Stimulated activated effector memory CD8-positive, alpha-beta T cell treated with anti-CD3 and anti-CD28 coated beads, Interleukin-12 subunit alpha, Interleukin-12 subunit beta, amount 100 ng/mL, for 72 hours (primary cell): ENCODE measurements around the gene PAQR7.

Source experiments
- ATAC-seq: fragments of 150-1000 bp; cut with Tn5 transposase; 2 replicates; pipeline ENCODE4 v1.10.0; 2021
- DNase-seq, 2 donors: peaks; one replicate each; pipeline ENCODE4 v3.0.0; 2021 to 2022; ENCODE audit warnings: low spot score in 2 of 2
- H3K27ac Mint-ChIP-seq: one replicate; pipeline ENCODE4 v1.8.0; 2022; ENCODE audit warnings: mild to moderate bottlenecking, mixed read lengths
- H3K36me3 Mint-ChIP-seq: one replicate; pipeline ENCODE4 v1.8.0; 2022; ENCODE audit warnings: mild to moderate bottlenecking, mixed read lengths
- H3K4me1 Mint-ChIP-seq: one replicate; pipeline ENCODE4 v1.8.0; 2022; ENCODE audit warnings: mixed read lengths
- H3K4me3 Mint-ChIP-seq: one replicate; pipeline ENCODE4 v1.8.0; 2022; ENCODE audit warnings: mild to moderate bottlenecking, mixed read lengths
- H3K9me3 Mint-ChIP-seq: one replicate; pipeline ENCODE4 v1.8.0; 2022; ENCODE audit warnings: mixed read lengths

The PAQR7 gene

GRCh38 chr1:25875154-25875855, at the start of gene PAQR7:
TSS of gene PAQR7 (minus strand) at chr1:25875708. CDS start at chr1:25863839, 11,869 bp downstream.
- H3K4me3 Mint-ChIP-seq = peak within 1 kb of the TSS; percentile 81
- peaks cover 14% of the 10 kb centered on the region for H3K4me1 Mint-ChIP-seq
- peak; percentile 91 for ATAC-seq
- H3K9me3 Mint-ChIP-seq = no peaks in the 10 kb centered on the region
- DNase-seq = peak; percentile 53 to 74
- H3K27ac Mint-ChIP-seq = peak within 1 kb of the TSS; percentile 91
- H3K36me3 Mint-ChIP-seq = no peaks in the 10 kb centered on the region

GRCh38 chr1:25924454-25924853, 48.9 kb upstream of the PAQR7 start:
- H3K27ac Mint-ChIP-seq = no peak overlapping the region
- peaks cover 15% of the 10 kb centered on the region for H3K4me1 Mint-ChIP-seq
- no peaks in the 10 kb centered on the region for H3K36me3 Mint-ChIP-seq
- H3K4me3 Mint-ChIP-seq = no peak overlapping the region
- DNase-seq (no peak), ATAC-seq (no peak)
- H3K9me3 Mint-ChIP-seq = no peaks in the 10 kb centered on the region

- peak; percentile 9 to 64 for DNase-seq
- no peaks in the 10 kb centered on the region for H3K9me3 Mint-ChIP-seq
- no peaks in the 10 kb centered on the region for H3K36me3 Mint-ChIP-seq
- peak; percentile 52 for ATAC-seq
- peak overlapping the region; percentile 56 for H3K27ac Mint-ChIP-seq
- H3K4me3 Mint-ChIP-seq = peak overlapping the region; percentile 77
- H3K4me1 Mint-ChIP-seq = peaks cover 21% of the 10 kb centered on the region
These were observed 47.6 kb upstream of the PAQR7 start for GRCh38 chr1:25922971-25923552.

- Mint-ChIP-seq H3K36me3 (no peaks in the 10 kb centered on the region), H3K27ac (peak overlapping the region; percentile 69), H3K4me3 (peak overlapping the region; percentile 77), H3K4me1 (peaks cover 28% of the 10 kb centered on the region), H3K9me3 (no peaks in the 10 kb centered on the region)
- peak; percentile 26 to 62 for DNase-seq
- peak; percentile 84 for ATAC-seq
These were observed 46.8 kb upstream of the PAQR7 start for GRCh38 chr1:25922056-25922970.

- H3K27ac Mint-ChIP-seq = no peak overlapping the region
- ATAC-seq = no peak
- no peaks in the 10 kb centered on the region for H3K9me3 Mint-ChIP-seq
- H3K4me3 Mint-ChIP-seq = no peak overlapping the region
- H3K4me1 Mint-ChIP-seq = peaks cover 21% of the 10 kb centered on the region
- no peaks in the 10 kb centered on the region for H3K36me3 Mint-ChIP-seq
- no peak for DNase-seq
These were observed 43.1 kb upstream of the PAQR7 start for GRCh38 chr1:25918615-25919014.

- ATAC-seq = peak; percentile 67
- DNase-seq = no peak
- peaks cover 21% of the 10 kb centered on the region for H3K4me1 Mint-ChIP-seq
- no peaks in the 10 kb centered on the region for H3K9me3 Mint-ChIP-seq
- H3K4me3 Mint-ChIP-seq = no peak overlapping the region
- no peaks in the 10 kb centered on the region for H3K36me3 Mint-ChIP-seq
- H3K27ac Mint-ChIP-seq = peak overlapping the region; percentile 44
These were observed 42.5 kb upstream of the PAQR7 start for GRCh38 chr1:25917996-25918395.

GRCh38 chr1:25916460-25916859, 41.0 kb upstream of the PAQR7 start:
- DNase-seq (no peak), ATAC-seq (no peak)
- Mint-ChIP-seq H3K4me1 (peaks cover 13% of the 10 kb centered on the region), H3K27ac (peak overlapping the region; percentile 18), H3K4me3 (no peak overlapping the region), H3K9me3 (no peaks in the 10 kb centered on the region), H3K36me3 (no peaks in the 10 kb centered on the region)

GRCh38 chr1:25914074-25914995, 38.8 kb upstream of the PAQR7 start:
- H3K27ac Mint-ChIP-seq = no peak overlapping the region
- peaks cover 13% of the 10 kb centered on the region for H3K4me1 Mint-ChIP-seq
- no peaks in the 10 kb centered on the region for H3K36me3 Mint-ChIP-seq
- no peaks in the 10 kb centered on the region for H3K9me3 Mint-ChIP-seq
- DNase-seq = no peak
- H3K4me3 Mint-ChIP-seq = no peak overlapping the region
- no peak for ATAC-seq

GRCh38 chr1:25913206-25913605, 37.7 kb upstream of the PAQR7 start:
- Mint-ChIP-seq H3K4me3 (no peak overlapping the region), H3K36me3 (no peaks in the 10 kb centered on the region), H3K4me1 (peaks cover 8% of the 10 kb centered on the region), H3K9me3 (no peaks in the 10 kb centered on the region), H3K27ac (no peak overlapping the region)
- DNase-seq = no peak
- ATAC-seq = no peak

- Mint-ChIP-seq H3K27ac (no peak overlapping the region), H3K36me3 (no peaks in the 10 kb centered on the region), H3K9me3 (no peaks in the 10 kb centered on the region), H3K4me3 (no peak overlapping the region), H3K4me1 (peaks cover 3% of the 10 kb centered on the region)
- ATAC-seq = no peak
- no peak for DNase-seq
These were observed 36.7 kb upstream of the PAQR7 start for GRCh38 chr1:25912076-25912831.

- H3K4me3 Mint-ChIP-seq = no peak overlapping the region
- no peak for DNase-seq
- H3K9me3 Mint-ChIP-seq = no peaks in the 10 kb centered on the region
- H3K27ac Mint-ChIP-seq = no peak overlapping the region
- H3K4me1 Mint-ChIP-seq = peaks cover 12% of the 10 kb centered on the region
- peaks cover 10% of the 10 kb centered on the region for H3K36me3 Mint-ChIP-seq
- no peak for ATAC-seq
These were observed 35.7 kb upstream of the PAQR7 start for GRCh38 chr1:25911162-25911561.

- Mint-ChIP-seq H3K27ac (no peak overlapping the region), H3K36me3 (peaks cover 30% of the 10 kb centered on the region), H3K9me3 (no peaks in the 10 kb centered on the region), H3K4me1 (peaks cover 22% of the 10 kb centered on the region), H3K4me3 (no peak overlapping the region)
- no peak for DNase-seq
- no peak for ATAC-seq
These were observed 33.5 kb upstream of the PAQR7 start for GRCh38 chr1:25909040-25909439.

- no peak for ATAC-seq
- DNase-seq = no peak
- no peaks in the 10 kb centered on the region for H3K9me3 Mint-ChIP-seq
- no peak overlapping the region for H3K4me3 Mint-ChIP-seq
- peaks cover 22% of the 10 kb centered on the region for H3K4me1 Mint-ChIP-seq
- no peak overlapping the region for H3K27ac Mint-ChIP-seq
- peaks cover 38% of the 10 kb centered on the region for H3K36me3 Mint-ChIP-seq
These were observed 32.7 kb upstream of the PAQR7 start for GRCh38 chr1:25908161-25908560.

GRCh38 chr1:25907601-25908000, 32.1 kb upstream of the PAQR7 start:
- no peak overlapping the region for H3K27ac Mint-ChIP-seq
- H3K36me3 Mint-ChIP-seq = peaks cover 44% of the 10 kb centered on the region
- ATAC-seq (no peak), DNase-seq (no peak)
- H3K4me3 Mint-ChIP-seq = peak overlapping the region; percentile 86
- H3K9me3 Mint-ChIP-seq = no peaks in the 10 kb centered on the region
- peaks cover 22% of the 10 kb centered on the region for H3K4me1 Mint-ChIP-seq
